AG04449 (cell line): ENCODE data around the gene TSPAN32.

Experiments
- CTCF ChIA-PET: fragments of 350-600 bp; formaldehyde crosslinking; extraction: SDS; loops from one replicate; lab custom pipeline; 2021; ENCODE audit warnings: antibody characterized with exemption; lab: Yijun Ruan, JAX
- POLR2A ChIA-PET: fragments of 400-600, 350-600 bp; formaldehyde crosslinking; extraction: SDS; loops from one replicate; lab custom pipeline; 2020; ENCODE audit warnings: antibody characterized with exemption, inconsistent platforms; lab: Yijun Ruan, JAX
- DNase-seq: peaks from one replicate; pipeline ENCODE4 v3.0.0-alpha.2; 2010; ENCODE audit warnings: low read depth, low spot score
- H3K4me3 ChIP-seq: 2 replicates; pipeline ENCODE4 v1.5.1; 2011; ENCODE audit warnings: low read depth, mild to moderate bottlenecking, control low read depth, low read length
- TF ChIP-seq, protein P1 (sequence below): IDR thresholded peaks from one replicate; pipeline ENCODE4 v1.5.1; 2011; ENCODE audit warnings: mild to moderate bottlenecking, moderate library complexity, low read length, control low read depth, inconsistent platforms; ENCODE audit not compliant: insufficient read depth; ENCODE audit errors: missing control alignments

Gene TSPAN32

GRCh38 chr11:2318707-2319106 is 16.9 kb downstream of the TSPAN32 start:
- H3K4me3 ChIP-seq: no peak overlapping the region
- CTCF ChIA-PET: interaction anchor here (1.1 kb wide), 1 partner anchor 14 kb away, joined by 3 read pairs; no protein-coding TSS in a partner anchor
- POLR2A ChIA-PET: no interaction called here
- no peak for DNase-seq
- TF ChIP-seq, protein P1, sequence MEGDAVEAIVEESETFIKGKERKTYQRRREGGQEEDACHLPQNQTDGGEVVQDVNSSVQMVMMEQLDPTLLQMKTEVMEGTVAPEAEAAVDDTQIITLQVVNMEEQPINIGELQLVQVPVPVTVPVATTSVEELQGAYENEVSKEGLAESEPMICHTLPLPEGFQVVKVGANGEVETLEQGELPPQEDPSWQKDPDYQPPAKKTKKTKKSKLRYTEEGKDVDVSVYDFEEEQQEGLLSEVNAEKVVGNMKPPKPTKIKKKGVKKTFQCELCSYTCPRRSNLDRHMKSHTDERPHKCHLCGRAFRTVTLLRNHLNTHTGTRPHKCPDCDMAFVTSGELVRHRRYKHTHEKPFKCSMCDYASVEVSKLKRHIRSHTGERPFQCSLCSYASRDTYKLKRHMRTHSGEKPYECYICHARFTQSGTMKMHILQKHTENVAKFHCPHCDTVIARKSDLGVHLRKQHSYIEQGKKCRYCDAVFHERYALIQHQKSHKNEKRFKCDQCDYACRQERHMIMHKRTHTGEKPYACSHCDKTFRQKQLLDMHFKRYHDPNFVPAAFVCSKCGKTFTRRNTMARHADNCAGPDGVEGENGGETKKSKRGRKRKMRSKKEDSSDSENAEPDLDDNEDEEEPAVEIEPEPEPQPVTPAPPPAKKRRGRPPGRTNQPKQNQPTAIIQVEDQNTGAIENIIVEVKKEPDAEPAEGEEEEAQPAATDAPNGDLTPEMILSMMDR: no peak

DNA sequence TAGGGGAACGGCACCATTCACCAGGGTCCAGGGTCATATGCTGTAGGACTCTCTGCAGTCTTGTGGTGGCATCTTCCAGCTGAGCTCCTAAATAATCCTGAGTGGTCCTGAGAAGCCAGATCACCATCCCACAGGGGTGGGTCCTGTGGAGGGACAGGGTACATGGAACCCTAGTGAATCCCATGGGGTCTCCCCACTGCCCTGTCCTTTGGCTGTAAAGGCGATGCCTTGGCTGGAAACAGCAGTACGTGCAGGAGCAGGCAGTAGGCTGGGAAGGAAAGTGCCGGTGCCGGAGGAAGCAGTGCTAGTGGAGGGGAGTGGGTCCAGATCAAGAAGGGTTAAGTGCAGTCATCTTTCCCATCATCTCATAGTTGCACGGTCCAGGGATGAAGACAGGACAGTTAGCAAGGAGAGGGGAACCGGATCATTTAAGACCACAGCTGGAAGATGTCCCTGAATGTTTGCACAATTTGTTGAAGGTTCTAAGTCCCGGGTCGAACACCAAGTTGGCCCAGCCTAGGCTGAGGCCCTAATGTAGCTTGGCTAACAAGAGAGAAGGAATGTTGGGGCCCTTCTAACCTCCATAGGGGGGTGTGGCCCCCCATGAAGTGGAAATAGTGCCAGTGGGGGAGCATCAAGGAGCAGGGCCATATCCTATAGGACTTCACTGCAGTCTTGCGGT is 18.1 kb downstream of the TSPAN32 start:
- ChIA-PET POLR2A (no interaction called here), CTCF (no interaction called here)
- DNase-seq: no peak
- H3K4me3 ChIP-seq: no peak overlapping the region
- TF ChIP-seq, protein P1: no peak

DNA sequence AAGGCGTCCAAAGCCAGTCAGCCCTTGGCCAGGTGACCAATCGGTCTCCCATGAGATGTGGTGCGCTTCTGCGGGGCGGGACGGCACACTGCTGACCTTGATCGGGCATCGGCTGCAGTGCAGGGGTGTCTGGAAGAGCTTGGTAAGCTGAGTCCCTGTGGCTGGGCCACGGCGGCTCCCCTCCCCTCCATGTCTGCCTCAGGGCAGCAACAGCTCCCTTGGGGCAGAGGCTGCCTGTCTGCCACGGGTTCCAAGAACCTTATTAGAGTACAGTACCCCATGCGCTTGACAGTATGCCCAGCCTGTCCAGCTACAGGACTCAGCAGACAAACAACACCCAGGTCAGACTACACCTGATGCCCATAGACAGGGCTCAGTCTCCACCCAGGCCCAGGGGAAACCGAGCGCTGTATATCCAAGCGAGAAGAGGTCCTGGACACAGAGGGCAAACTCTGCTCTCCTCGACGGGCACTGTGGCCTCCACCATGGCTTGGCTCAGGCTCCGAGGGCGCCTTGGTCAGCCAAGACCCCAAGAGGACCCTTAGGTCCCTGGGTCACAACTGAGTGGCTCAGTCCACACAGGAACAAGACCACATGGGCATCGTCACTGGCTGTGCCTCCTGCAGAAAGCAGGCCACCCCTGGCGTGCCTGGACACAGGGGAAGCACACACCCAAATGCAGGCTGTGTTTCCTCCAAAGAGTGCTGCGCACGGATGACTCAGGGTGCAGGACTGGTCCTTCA is 18.9 kb downstream of the TSPAN32 start:
- CTCF ChIA-PET: interaction anchor here (1.5 kb wide), 1 partner anchor 16 kb away, joined by 4 read pairs; no protein-coding TSS in a partner anchor
- no peak for DNase-seq

DNA sequence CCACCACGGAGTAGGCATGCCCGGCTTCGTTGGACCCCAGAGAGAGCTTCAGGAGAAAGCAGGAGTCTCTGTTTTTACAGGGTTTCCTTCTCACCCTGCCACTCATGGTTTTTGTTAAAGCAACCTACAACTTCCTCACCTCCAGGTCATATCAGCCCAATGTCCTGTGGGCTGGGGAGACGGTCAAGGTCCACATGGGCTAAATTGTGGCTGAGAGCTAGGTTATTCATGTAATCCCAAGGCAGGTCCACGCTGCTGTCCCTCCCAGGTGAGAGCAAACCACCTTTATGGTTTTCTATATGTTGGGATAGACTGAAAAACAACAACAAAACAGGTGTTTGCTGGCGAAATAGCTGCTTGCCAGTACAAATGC is 19.5 kb downstream of the TSPAN32 start:
- POLR2A ChIA-PET: no interaction called here

More for the DNA sequence above, 18.9 kb downstream of the TSPAN32 start:
- TF ChIP-seq, protein P1: no peak
- POLR2A ChIA-PET: no interaction called here
- no peak overlapping the region for H3K4me3 ChIP-seq

GRCh38 chr11:2325123-2325522 is 23.3 kb downstream of the TSPAN32 start:
- no peak overlapping the region for H3K4me3 ChIP-seq
- CTCF ChIA-PET: interaction anchor here (0.6 to 1.3 kb wide), 3 partner anchors 19 to 208 kb away, joined by 3 read pairs; no protein-coding TSS in a partner anchor
- no peak for DNase-seq
- TF ChIP-seq, protein P1: no peak
- POLR2A ChIA-PET: no interaction called here

More for the DNA sequence above, 19.5 kb downstream of the TSPAN32 start:
- TF ChIP-seq, protein P1: no peak
- no peak overlapping the region for H3K4me3 ChIP-seq
- no peak for DNase-seq
- CTCF ChIA-PET: interaction anchor here (1.5 kb wide), 1 partner anchor 16 kb away, joined by 4 read pairs; no protein-coding TSS in a partner anchor

DNA sequence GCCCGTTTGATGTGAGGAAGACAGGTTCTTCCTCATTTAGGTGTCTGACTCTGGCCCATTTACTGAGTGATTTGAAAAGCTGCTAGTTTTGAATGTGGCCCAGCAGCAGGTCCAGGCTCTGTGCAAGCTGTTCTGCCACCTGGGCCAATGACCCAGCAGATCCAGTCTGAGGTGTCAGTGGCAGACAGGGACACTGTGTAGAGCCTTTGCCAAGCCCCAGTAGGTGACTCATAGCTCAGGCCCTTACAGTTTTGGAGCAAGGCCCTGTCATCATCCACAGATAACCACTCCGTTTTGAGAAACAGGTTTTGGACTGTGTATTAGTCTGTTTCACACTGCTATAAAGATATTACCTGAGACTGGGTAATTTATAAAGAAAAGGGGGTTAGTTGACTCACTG is 23.9 kb downstream of the TSPAN32 start:
- ChIA-PET POLR2A (no interaction called here), CTCF (interaction anchor here (0.6 to 1.3 kb wide), 2 partner anchors 20 to 207 kb away, joined by 3 read pairs; no protein-coding TSS in a partner anchor)
- DNase-seq: no peak
- TF ChIP-seq, protein P1: no peak
- H3K4me3 ChIP-seq: no peak overlapping the region
